ENCODE results near the gene BOC. TPM values are rescaled to one million over a fixed set of nuclear protein-coding genes. Genes with fewer than 3 reads are reported as not detected.

Gene BOC
- total and polyA plus RNA-seq, 2 donors (not counting 3 experiments of a cell fraction or from before 2014, with no cell fraction given): 0.07 TPM; not detected in 1

DNA sequence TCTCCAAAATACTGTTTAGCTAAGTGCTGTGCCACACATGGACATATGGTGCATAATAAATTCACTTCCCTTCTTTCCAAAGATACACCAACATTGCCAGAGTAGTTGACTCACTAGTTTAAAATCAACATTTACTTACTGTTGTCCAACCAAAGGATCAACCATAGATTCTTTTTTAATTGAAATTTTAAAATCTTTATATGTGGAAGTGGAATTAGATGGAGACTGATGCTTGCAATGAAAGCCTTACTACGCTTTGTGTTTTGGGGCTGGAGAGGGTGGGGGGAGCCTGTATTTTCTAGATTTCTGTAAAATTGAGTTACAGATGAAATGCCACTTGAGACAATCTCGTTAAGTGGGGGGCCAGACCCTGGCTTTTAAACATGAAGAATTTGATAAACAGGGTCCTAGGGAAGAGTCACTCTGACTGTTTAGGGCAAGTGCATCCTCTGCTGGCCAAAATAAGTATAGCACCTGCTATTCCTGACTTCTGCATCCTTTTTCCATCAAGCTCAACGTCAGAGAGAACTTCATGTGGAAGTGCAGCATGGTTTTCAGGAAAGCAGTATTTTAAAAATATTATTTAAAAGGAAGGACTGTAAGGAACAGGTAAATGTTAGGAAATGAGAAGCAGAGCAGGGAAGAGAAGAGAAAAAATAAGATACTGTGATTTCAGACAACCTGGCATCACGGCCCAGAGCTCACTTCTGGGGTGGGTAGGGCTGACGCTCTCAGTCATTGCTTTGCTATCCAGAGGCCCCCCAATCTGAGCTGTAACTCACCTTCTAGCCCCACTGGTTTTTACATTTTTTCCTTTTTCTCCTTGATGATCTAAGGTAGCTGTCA is 76.7 kb downstream of the BOC start:
- Histone ChIP-seq H3K4me3 (replicated peaks in 1 of 3; ENCODE audit: insufficient read depth in 1 of 3, low read depth in 1 of 3, low read length in 3 of 3) (no peak overlapping the region), H3K27ac (ENCODE audit: insufficient read depth, low read depth, low read length) (no peak overlapping the region), H3K4me1 (ENCODE audit: control insufficient read depth, extremely low read depth, insufficient read depth, low read length) (peaks cover 8% of the 10 kb centered on the region), H3K36me3 (ENCODE audit: control insufficient read depth in 2 of 2, extremely low read depth in 1 of 2, insufficient read depth in 2 of 2, low read length in 2 of 2) (no peaks in the 10 kb centered on the region), H3K9me1 (replicated peaks; ENCODE audit: control insufficient read depth, extremely low read depth, insufficient read depth, low read length) (no peaks in the 10 kb centered on the region), H3K9ac (replicated peaks; ENCODE audit: extremely low read depth, insufficient read depth, low read length) (no peak overlapping the region), H3K9me3 (replicated peaks; ENCODE audit: control insufficient read depth, insufficient read depth, low read length) (no peaks in the 10 kb centered on the region), H3K79me2 (ENCODE audit: control insufficient read depth, insufficient read depth, low read length) (no peaks in the 10 kb centered on the region), H3K27me3 (ENCODE audit: control insufficient read depth in 2 of 2, insufficient read depth in 2 of 2, low read length in 2 of 2) (no peaks in the 10 kb centered on the region), H4K20me1 (replicated peaks; ENCODE audit: control insufficient read depth, extremely low read depth, insufficient read depth, low read length) (no peaks in the 10 kb centered on the region), H3K4me2 (ENCODE audit: insufficient read depth, low read length) (no peak overlapping the region), H2AFZ (ENCODE audit: low read depth, low read length) (peak overlapping the region; percentile 31)
- FAIRE-seq (peak; percentile 86), DNase-seq (ENCODE audit: low read depth, low spot score) (peak; percentile 75)
- BruUV-seq (replicated peaks): no TSS peak
- intact Hi-C loops (cut with micrococcal nuclease) (loop anchor here (1.0 to 10.0 kb wide), 7 partner anchors 76 to 703 kb away; partner anchors contain the start of gene BOC), dilution Hi-C loops (cut with MboI; ENCODE audit: extremely low pct_ligation_motif_present, low sequenced_read_pairs) (no loop called here)
- ChIA-PET POLR2A (no interaction called here), CTCF (interaction anchor here (0.6 to 4.3 kb wide), 62 partner anchors 8 to 1618 kb away, joined by 3 to 90 read pairs (median 4); partner anchors contain the start of genes BOC and SLC9C1)
- TF ChIP-seq POLR2AphosphoS5 (IDR thresholded peaks at IDR 0.05; ENCODE audit: insufficient read depth, low read depth, low read length) (no peak), POLR2A (IDR thresholded peaks at IDR 0.05; ENCODE audit: low read depth, low read length) (no peak)
- TF ChIP-seq, protein P1, sequence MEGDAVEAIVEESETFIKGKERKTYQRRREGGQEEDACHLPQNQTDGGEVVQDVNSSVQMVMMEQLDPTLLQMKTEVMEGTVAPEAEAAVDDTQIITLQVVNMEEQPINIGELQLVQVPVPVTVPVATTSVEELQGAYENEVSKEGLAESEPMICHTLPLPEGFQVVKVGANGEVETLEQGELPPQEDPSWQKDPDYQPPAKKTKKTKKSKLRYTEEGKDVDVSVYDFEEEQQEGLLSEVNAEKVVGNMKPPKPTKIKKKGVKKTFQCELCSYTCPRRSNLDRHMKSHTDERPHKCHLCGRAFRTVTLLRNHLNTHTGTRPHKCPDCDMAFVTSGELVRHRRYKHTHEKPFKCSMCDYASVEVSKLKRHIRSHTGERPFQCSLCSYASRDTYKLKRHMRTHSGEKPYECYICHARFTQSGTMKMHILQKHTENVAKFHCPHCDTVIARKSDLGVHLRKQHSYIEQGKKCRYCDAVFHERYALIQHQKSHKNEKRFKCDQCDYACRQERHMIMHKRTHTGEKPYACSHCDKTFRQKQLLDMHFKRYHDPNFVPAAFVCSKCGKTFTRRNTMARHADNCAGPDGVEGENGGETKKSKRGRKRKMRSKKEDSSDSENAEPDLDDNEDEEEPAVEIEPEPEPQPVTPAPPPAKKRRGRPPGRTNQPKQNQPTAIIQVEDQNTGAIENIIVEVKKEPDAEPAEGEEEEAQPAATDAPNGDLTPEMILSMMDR (IDR thresholded peaks at IDR 0.05; ENCODE audit: extremely low read depth in 1 of 2, insufficient read depth in 1 of 2, low read depth in 1 of 2, low read length in 2 of 2): peak; percentile 89 to 95

DNA sequence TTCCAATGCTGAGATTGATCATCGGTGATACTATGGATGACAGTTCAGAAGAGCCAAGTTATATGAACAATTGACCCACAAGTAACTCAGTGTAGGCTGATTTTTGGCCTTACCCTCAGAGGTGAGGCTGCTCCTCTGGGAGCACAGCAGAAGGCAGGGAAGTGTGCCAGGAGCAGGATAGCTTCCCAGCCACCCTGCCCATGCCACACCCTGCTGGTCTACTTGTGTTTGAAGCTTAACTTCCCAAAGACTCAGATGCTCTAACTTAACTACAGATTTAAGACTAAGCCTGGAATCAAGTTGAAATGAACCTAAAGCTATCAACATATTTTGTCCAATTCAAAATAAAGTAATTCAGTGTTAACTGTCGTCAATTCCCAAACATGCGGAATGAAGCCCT is 77.5 kb downstream of the BOC start:
- no peak overlapping the region for H3K4me2 ChIP-seq (ENCODE audit: insufficient read depth, low read length)
- no peaks in the 10 kb centered on the region for H3K9me3 ChIP-seq (replicated peaks; ENCODE audit: control insufficient read depth, insufficient read depth, low read length)
- DNase-seq (ENCODE audit: low read depth, low spot score) (no peak), FAIRE-seq (no peak)
- H3K9ac ChIP-seq (replicated peaks; ENCODE audit: extremely low read depth, insufficient read depth, low read length): no peak overlapping the region
- no peaks in the 10 kb centered on the region for H3K27me3 ChIP-seq (ENCODE audit: control insufficient read depth in 2 of 2, insufficient read depth in 2 of 2, low read length in 2 of 2)
- no TSS peak for BruUV-seq (replicated peaks)
- H3K27ac ChIP-seq (ENCODE audit: insufficient read depth, low read depth, low read length): no peak overlapping the region
- dilution Hi-C loops (cut with MboI; ENCODE audit: extremely low pct_ligation_motif_present, low sequenced_read_pairs) (no loop called here), intact Hi-C loops (cut with micrococcal nuclease) (loop anchor here (1.0 to 10.0 kb wide), 7 partner anchors 77 to 704 kb away; partner anchors contain the start of gene BOC)
- TF ChIP-seq GATA2 (IDR thresholded peaks at IDR 0.05; ENCODE audit: insufficient read depth, insufficient read length, low read depth, low read length) (no peak), FOS (IDR thresholded peaks at IDR 0.05; ENCODE audit: borderline replicate concordance, insufficient read depth, low read length) (no peak), MYC (IDR thresholded peaks at IDR 0.05; ENCODE audit: low read depth, low read length) (no peak), POLR2AphosphoS5 (IDR thresholded peaks at IDR 0.05; ENCODE audit: insufficient read depth, low read depth, low read length) (no peak), JUN (IDR thresholded peaks at IDR 0.05; ENCODE audit: borderline replicate concordance, insufficient read depth, insufficient read length, low read depth) (no peak), POLR2A (IDR thresholded peaks at IDR 0.05; ENCODE audit: low read depth, low read length) (no peak), EZH2 (IDR thresholded peaks at IDR 0.05; ENCODE audit: borderline replicate concordance, low read depth, low read length, severe bottlenecking) (no peak)
- TF ChIP-seq, protein P2, sequence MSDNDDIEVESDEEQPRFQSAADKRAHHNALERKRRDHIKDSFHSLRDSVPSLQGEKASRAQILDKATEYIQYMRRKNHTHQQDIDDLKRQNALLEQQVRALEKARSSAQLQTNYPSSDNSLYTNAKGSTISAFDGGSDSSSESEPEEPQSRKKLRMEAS (IDR thresholded peaks at IDR 0.05; ENCODE audit: insufficient read depth, insufficient read length): no peak
- TF ChIP-seq, protein P1 (IDR thresholded peaks at IDR 0.05; ENCODE audit: extremely low read depth in 1 of 2, insufficient read depth in 1 of 2, low read depth in 1 of 2, low read length in 2 of 2): no peak
- peaks cover 8% of the 10 kb centered on the region for H3K4me1 ChIP-seq (ENCODE audit: control insufficient read depth, extremely low read depth, insufficient read depth, low read length)
- H3K9me1 ChIP-seq (replicated peaks; ENCODE audit: control insufficient read depth, extremely low read depth, insufficient read depth, low read length): no peaks in the 10 kb centered on the region
- no peak overlapping the region for H2AFZ ChIP-seq (ENCODE audit: low read depth, low read length)
- H3K79me2 ChIP-seq (ENCODE audit: control insufficient read depth, insufficient read depth, low read length): no peaks in the 10 kb centered on the region
- no peaks in the 10 kb centered on the region for H4K20me1 ChIP-seq (replicated peaks; ENCODE audit: control insufficient read depth, extremely low read depth, insufficient read depth, low read length)
- no peaks in the 10 kb centered on the region for H3K36me3 ChIP-seq (ENCODE audit: control insufficient read depth in 2 of 2, extremely low read depth in 1 of 2, insufficient read depth in 2 of 2, low read length in 2 of 2)
- ChIA-PET CTCF (interaction anchor here (0.8 to 4.3 kb wide), 27 partner anchors 8 to 1619 kb away, joined by 3 to 90 read pairs (median 7); partner anchors contain the start of gene BOC), POLR2A (no interaction called here)
- H3K4me3 ChIP-seq (replicated peaks in 1 of 3; ENCODE audit: insufficient read depth in 1 of 3, low read depth in 1 of 3, low read length in 3 of 3): no peak overlapping the region

All from endothelial cell of umbilical vein (primary cell).